Neural cell (in vitro differentiated cells): Measurements from ENCODE around the gene ZFP62. TPM values are rescaled to one million over a fixed set of nuclear protein-coding genes. Genes with fewer than 3 reads are reported as not detected.

Experiments
- H2AFZ ChIP-seq: fragments of 200-600, 300-800 bp; sonication (generic), shearing (Covaris generic); 2 replicates; pipeline ENCODE4 v1.6.0; 2014; ENCODE audit warnings: low read depth, mild to moderate bottlenecking, antibody characterized with exemption, low read length, moderate library complexity
- H3F3A ChIP-seq: fragments of 200-600 bp; shearing (Covaris generic); 2 replicates; pipeline ENCODE4 v1.6.1; 2016; ENCODE audit warnings: mild to moderate bottlenecking, moderate library complexity, mixed read lengths, antibody characterized with exemption, low read length; ENCODE audit not compliant: insufficient read depth, poor library complexity, severe bottlenecking
- H3K27ac ChIP-seq: fragments of 200-600, 300-800 bp; sonication (generic), shearing (Covaris generic); 2 replicates; pipeline ENCODE4 v1.5.1; 2014; ENCODE audit warnings: mild to moderate bottlenecking, low read length, moderate library complexity
- H3K27me3 ChIP-seq: fragments of 300-800, 200-600 bp; sonication (generic), shearing (Covaris generic); 2 replicates; pipeline ENCODE4 v1.6.0; 2014; ENCODE audit warnings: mild to moderate bottlenecking, low read depth, low read length, moderate library complexity; ENCODE audit not compliant: insufficient read depth
- H3K36me3 ChIP-seq: fragments of 300-800, 200-600 bp; sonication (generic), shearing (Covaris generic); 2 replicates; pipeline ENCODE4 v1.5.1; 2014; ENCODE audit warnings: mild to moderate bottlenecking, antibody characterized with exemption, low read length, moderate library complexity; ENCODE audit not compliant: insufficient read depth
- H3K4me2 ChIP-seq: fragments of 300-800, 200-600 bp; sonication (generic), shearing (Covaris generic); 2 replicates; pipeline ENCODE4 v1.6.0; 2014; ENCODE audit warnings: mild to moderate bottlenecking, low read length
- H3K4me3 ChIP-seq: fragments of 300-800, 200-600 bp; sonication (generic), shearing (Covaris generic); 2 replicates; pipeline ENCODE4 v1.5.1; 2014; ENCODE audit warnings: mild to moderate bottlenecking, low read length, moderate library complexity
- H3K79me2 ChIP-seq: fragments of 200-600 bp; shearing (Covaris generic); replicated peaks from 2 replicates; pipeline ENCODE4 v1.6.0; 2014; ENCODE audit warnings: mild to moderate bottlenecking, low read length, moderate library complexity; ENCODE audit not compliant: insufficient read depth
- H3K9ac ChIP-seq: fragments of 300-800, 200-600 bp; sonication (generic), shearing (Covaris generic); 2 replicates; pipeline ENCODE4 v1.6.1; 2016; ENCODE audit warnings: mild to moderate bottlenecking, low read length, mixed read lengths
- H3K9me2 ChIP-seq: fragments of 200-600 bp; shearing (Covaris generic); 2 replicates; pipeline ENCODE4 v1.6.1; 2016; ENCODE audit warnings: mild to moderate bottlenecking, low read length, mixed read lengths; ENCODE audit not compliant: insufficient read depth
- H3K9me3 ChIP-seq: fragments of 200-600, 300-800 bp; sonication (generic), shearing (Covaris generic); 2 replicates; pipeline ENCODE4 v1.6.1; 2016; ENCODE audit warnings: mild to moderate bottlenecking, mixed run types, low read length, moderate library complexity, mixed read lengths
- H4K20me1 ChIP-seq: fragments of 200-600 bp; shearing (Covaris generic); 2 replicates; pipeline ENCODE4 v1.6.1; 2016; ENCODE audit warnings: mild to moderate bottlenecking, mixed run types; ENCODE audit not compliant: insufficient read depth
- CTCF ChIP-seq: fragments of 450-650 bp; IDR thresholded peaks from 2 replicates; pipeline ENCODE4 v1.5.1; 2014; ENCODE audit warnings: antibody characterized with exemption, mild to moderate bottlenecking, moderate library complexity; ENCODE audit not compliant: poor library complexity, severe bottlenecking
- EP300 ChIP-seq: fragments of 450-650 bp; conservative IDR thresholded peaks from 2 replicates; pipeline ENCODE4 v1.6.1; 2014; ENCODE audit warnings: antibody characterized with exemption, mild to moderate bottlenecking, moderate library complexity; ENCODE audit not compliant: poor library complexity, severe bottlenecking
- EZH2 ChIP-seq: fragments of 200-600, 300-800 bp; shearing (Covaris generic), sonication (generic); IDR thresholded peaks from 2 replicates; pipeline ENCODE4 v1.6.1; 2014; ENCODE audit warnings: antibody characterized with exemption, low read length, borderline replicate concordance, mild to moderate bottlenecking; ENCODE audit not compliant: insufficient read depth, poor library complexity, severe bottlenecking
- MXI1 ChIP-seq: fragments of 450-650 bp; conservative IDR thresholded peaks from 2 replicates; pipeline ENCODE4 v1.6.1; 2014; ENCODE audit warnings: antibody characterized with exemption, mild to moderate bottlenecking; ENCODE audit not compliant: poor library complexity, severe bottlenecking
- POLR2AphosphoS5 ChIP-seq: IDR thresholded peaks from 2 replicates; pipeline ENCODE4 v1.6.1; 2012
- RAD21 ChIP-seq: fragments of 450-650 bp; conservative IDR thresholded peaks from 2 replicates; pipeline ENCODE4 v1.6.1; 2014; ENCODE audit warnings: antibody characterized with exemption, mild to moderate bottlenecking, moderate library complexity
- REST ChIP-seq: IDR thresholded peaks from 2 replicates; pipeline ENCODE4 v1.6.1; 2012; ENCODE audit warnings: borderline replicate concordance
- SMC3 ChIP-seq: fragments of 450-650 bp; conservative IDR thresholded peaks from 2 replicates; pipeline ENCODE4 v1.6.1; 2014; ENCODE audit warnings: antibody characterized with exemption, mild to moderate bottlenecking, moderate library complexity; ENCODE audit not compliant: poor library complexity
- TAF1 ChIP-seq: IDR thresholded peaks from 2 replicates; pipeline ENCODE4 v1.6.1; 2012; ENCODE audit warnings: low read depth
- polyA plus RNA-seq: library from polyadenylated mRNA; depleted of rRNA; stranded (reverse); fragments of >200 nt; gene quantifications from 2 replicates; pipeline ENCODE4 v1.2.3, GENCODE V29; 2014

The ZFP62 gene
- polyA plus RNA-seq, 1 donor from 2014 or later, result 69.1 TPM

GRCh38 chr5:180801596-180802324 is 59.3 kb downstream of the ZFP62 start:
- H3K9me3 ChIP-seq, result no peaks in the 10 kb centered on the region
- H3K4me3 ChIP-seq, result peak overlapping the region; percentile 69
- no peak overlapping the region for H3K27ac ChIP-seq
- no peaks in the 10 kb centered on the region for H3K36me3 ChIP-seq
- H3K9me2 ChIP-seq, result no peaks in the 10 kb centered on the region
- H2AFZ ChIP-seq, result no peak overlapping the region
- H4K20me1 ChIP-seq, result no peaks in the 10 kb centered on the region
- no peaks in the 10 kb centered on the region for H3F3A ChIP-seq
- H3K4me2 ChIP-seq, result no peak overlapping the region
- H3K27me3 ChIP-seq, result no peaks in the 10 kb centered on the region
- H3K79me2 ChIP-seq, result peaks cover 29% of the 10 kb centered on the region
- TF ChIP-seq POLR2AphosphoS5, result no peak
- TF ChIP-seq RAD21, result no peak
- no peak for TF ChIP-seq SMC3
- TF ChIP-seq TAF1, result no peak
- no peak for TF ChIP-seq MXI1
- no peak for TF ChIP-seq REST
- no peak for TF ChIP-seq EZH2
- no peak for TF ChIP-seq CTCF
- no peak for TF ChIP-seq EP300
- no peak overlapping the region for H3K9ac ChIP-seq

DNA sequence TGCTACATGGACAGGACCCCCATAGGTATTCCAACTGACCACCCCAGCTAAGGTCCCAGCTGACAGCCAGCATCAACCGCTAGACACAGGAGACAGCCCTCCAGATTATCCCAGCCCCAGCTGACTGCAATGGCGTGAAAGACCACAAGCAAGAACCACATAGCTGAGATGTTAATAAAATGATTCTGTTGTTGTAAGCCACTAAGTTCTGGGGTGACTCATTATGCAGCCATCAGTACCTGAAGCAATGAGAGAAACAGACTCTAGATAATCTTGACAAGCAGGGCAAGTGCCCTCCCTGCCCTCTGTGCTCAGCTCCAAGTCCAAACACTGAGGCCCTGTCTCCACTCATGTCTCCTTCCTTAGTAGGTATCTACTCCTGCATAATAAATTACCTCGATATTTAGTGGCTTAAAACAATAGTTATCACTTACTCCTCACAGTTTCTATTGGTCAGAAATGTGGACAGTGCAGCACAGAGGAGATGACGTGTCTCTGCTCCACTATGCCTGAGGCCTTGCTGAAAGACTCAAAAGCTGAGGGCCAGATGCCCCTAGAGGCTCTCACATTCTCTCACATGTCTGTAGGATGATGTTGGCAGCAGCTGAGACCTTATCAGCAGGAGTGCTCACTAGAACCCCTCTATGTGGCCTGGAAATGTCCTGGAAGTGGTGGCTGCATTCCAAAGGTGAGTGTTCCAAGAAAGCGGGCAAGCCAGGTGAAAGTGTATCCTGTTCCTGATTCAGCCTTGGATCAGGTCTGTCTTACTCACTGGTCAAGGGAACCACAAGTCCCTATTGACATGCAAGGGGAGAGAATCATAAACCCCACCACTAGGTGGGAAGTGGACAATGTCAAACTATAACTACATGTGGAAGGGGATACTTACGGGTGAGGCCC is 60.9 kb downstream of the ZFP62 start:
- H3K79me2 ChIP-seq, result peaks cover 27% of the 10 kb centered on the region
- H3K27me3 ChIP-seq, result no peaks in the 10 kb centered on the region
- no peaks in the 10 kb centered on the region for H4K20me1 ChIP-seq
- no peak overlapping the region for H3K27ac ChIP-seq
- no peak overlapping the region for H2AFZ ChIP-seq
- H3K36me3 ChIP-seq, result no peaks in the 10 kb centered on the region
- no peak overlapping the region for H3K9ac ChIP-seq
- H3K4me2 ChIP-seq, result no peak overlapping the region
- no peaks in the 10 kb centered on the region for H3K9me3 ChIP-seq
- no peak overlapping the region for H3K4me3 ChIP-seq
- no peaks in the 10 kb centered on the region for H3F3A ChIP-seq
- H3K9me2 ChIP-seq, result no peaks in the 10 kb centered on the region
- TF ChIP-seq SMC3 (no peak), CTCF (no peak), MXI1 (no peak), TAF1 (no peak), EZH2 (no peak), POLR2AphosphoS5 (no peak), EP300 (no peak), RAD21 (no peak), REST (no peak)
